Activated T-cell treated with anti-CD3 and anti-CD28 coated beads for 48 hours (primary cell): Measurements from ENCODE around the gene EXOSC10.

Source experiments
- DNase-seq: peaks from one replicate; pipeline ENCODE4 v3.0.0-alpha.2; 2020; ENCODE audit warnings: low read depth

The EXOSC10 gene

DNA sequence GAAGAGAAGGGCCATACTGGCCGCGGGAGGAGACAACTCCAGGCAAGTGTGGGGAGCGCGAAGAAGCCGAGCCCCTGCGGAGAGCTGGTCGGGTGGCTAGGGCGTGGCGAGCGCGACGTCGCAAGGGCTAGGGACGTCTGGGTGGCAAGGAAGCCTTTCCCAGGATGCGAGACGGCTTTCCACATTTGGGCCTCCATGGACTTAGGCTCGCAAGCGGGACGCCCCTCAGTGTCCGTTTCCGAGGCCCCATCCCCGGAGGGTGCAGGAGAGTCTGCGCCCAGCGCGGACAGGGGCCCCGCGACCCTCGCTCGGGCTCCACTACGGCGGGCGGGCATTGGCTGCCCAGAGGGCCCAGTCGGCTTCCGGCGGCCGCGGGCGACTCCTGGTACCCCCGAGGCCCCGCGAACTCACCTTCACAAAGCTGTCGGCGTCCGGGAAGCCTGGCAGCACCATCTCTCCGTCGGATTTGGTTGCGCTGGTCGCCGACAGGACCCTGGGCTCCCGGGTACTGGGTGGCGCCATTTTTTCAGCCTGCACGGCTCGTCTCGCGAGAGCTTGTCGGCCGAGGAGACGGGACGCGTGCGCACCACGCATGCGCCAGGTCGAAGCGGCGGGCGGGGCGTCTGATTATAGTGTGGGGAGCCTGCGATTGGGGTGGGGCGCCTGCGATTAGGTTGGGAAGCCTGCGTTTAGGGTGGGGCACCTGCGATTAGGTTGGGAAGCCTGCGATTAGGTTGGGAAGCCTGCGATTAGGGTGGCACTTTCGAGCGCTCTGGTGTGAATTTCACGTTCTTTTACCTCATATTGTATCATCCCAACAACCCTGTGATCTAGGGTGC, at the start of gene EXOSC10:
TSS of gene EXOSC10 (minus strand) at position 560 of the 839 bp plus-strand sequence. CDS start at position 522, 38 bp downstream.
- DNase-seq, result peak; percentile 95

DNA sequence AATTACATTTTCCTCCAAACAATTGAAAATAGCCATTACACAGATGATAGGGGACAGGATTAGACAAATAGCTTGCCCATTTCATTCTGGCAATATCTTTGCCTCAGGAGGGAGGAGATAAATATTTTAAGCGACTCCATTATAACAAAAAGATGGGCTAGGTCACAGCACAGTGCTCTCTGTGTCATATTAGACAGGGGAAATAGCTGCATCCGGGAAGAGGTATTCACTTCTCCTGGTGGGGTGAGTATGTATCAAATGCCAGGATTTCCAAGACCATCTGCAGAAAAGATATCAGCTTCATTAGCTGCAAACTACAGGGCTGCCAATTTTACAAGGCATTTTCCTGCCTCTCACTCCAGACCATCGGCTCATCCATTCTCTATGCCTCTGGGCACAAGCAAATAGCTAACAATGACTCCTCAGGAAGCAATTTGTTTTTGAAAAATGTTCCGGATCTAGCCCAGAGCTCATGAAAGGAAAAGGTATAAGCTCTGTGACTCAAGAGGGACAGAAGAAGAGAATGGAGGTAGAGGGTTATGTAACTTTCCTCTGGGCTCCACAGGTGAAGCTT, 47.6 kb upstream of the EXOSC10 start:
- DNase-seq, result no peak

DNA sequence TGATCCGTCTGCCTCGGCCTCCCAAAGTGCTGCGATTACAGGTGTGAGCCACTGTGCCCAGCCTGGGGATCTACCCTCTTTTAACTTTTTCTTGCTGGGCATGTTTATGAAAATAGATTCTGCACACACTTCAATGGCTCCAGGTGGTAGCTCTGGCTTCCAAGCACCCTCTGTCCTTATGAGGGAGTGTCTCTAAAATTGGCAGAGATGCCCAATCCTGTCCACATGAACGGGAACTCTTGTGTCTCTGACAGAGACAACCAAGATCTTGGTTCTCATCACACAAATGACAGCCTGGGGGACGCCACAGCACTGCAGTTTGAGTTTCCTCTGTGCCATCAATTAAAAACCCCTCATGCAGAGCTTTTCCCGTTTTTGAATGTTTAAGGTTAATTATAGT, 46.1 kb upstream of the EXOSC10 start:
- DNase-seq, result no peak

DNA sequence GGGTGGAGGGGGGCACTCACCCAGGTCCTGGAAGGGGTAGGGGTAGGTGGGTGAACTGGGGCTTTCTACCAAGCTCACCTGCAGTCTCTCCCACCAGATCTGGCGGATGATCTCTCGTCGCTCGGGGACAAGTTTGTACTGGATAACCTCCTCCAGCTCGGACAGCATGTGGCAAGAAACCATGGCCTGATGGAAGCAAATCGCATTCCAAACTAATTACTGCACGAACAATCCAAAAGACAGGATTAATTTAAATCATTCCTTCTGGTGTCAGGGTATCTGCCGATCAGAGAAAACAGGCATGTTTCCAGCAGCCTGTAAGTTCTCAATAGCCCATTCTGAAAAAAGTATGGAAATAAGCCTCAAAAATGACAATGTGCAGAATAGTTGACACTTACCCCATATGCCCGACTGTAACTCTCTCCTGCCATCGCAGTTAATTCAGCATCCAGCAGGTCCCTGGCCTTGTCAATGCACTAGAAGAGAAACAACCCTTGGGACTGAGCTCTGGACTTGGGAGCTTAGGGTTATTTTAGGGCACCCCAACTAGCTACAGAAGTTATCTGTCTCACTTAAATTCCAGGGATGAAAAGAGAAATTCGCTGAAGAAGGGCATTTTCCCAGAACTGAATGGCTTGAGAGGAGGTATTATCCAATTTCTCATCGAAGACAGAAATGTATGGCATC, 45.0 kb upstream of the EXOSC10 start:
- DNase-seq, result no peak

DNA sequence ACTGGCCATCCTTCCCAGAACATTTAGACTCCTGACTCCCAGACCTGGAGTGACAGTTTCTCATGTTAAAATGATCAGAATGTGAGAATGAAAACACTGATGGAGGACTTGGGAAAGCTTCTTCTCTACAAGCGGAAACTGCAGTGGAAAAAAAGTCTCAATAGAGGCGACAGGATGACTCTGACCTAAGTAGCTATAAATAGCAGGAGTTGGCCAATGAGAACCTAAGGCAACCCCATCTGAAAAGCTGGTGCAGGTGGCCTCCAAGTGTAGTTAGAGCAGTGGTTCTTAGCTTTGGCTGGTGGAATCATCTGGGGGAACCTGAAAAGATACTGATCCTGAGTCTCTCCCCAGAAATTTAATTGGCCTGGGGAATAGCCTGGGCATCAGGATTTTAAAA, 44.2 kb upstream of the EXOSC10 start:
- no peak for DNase-seq

DNA sequence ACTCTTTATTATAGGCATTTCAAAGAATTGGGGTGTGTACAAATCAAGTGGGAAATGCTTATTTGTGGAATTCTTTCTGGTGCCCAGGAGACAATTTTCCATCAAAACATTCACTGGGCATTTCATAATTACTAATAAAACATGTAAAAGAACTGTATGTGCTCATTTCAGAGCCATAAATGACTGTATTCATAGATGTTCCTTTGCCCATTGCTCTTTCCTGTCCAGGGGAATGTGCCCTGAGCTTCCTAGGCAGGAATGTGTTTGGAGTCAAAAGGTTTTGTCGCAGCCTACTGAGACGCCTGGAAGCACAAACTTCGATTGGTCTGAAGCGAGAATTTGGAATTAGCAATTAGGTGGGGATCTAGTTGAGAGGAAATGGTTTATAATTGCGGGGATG, 43.7 kb upstream of the EXOSC10 start:
- no peak for DNase-seq

DNA sequence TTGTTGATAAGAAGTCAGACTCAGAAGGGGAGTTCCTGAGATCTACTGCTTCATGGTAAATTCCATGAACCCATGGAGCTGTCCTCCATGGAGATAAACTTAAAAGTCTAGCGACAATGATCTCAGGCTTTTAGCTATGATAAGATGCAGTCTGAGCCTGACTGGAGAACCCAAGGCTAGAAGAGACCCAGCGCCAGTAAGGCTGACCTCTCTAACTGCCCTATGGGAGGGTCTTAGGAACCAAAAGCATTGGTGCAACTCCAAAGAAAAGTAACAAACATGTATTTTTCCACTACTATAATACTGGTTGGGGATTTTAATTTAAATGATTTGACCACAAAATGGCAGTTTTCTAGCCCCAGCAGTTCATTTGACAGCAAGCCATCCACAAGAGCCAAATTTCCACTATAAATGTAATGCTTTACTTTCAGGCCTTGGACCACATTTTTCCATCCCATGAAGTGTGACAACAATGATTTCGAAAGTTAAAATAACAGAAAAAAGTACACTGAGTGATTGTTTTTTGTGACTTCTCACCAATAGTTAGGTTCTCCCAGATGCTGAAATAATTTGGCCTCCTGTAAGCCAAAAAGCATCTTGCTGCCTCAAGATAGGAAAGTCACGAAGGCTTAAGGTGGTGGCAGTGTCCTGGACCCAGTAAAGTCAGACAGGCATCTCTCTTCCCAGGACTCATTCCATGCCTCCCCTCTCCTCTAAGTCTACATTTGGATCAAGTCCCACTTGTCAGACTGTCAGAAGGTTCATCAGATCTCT, 43.1 kb upstream of the EXOSC10 start:
- DNase-seq, result no peak

DNA sequence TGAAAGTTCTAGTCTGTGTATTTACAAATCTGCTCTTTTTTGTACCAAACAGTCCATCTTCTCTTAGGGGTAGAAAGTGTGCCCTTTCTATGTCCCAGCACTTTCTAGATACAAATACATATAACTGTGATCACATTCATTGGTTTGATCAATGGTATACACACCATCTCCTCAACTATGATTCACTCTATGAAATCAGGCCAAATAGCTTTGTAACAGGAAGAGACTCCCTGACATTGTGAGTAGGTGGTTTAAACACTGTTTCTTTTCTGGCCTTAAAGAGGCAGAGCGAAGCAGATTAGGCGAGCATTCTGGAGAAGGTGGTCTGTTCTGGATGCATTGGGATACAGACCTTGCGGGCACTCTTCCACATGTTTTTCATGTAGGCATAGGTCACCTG, 39.3 kb upstream of the EXOSC10 start:
- DNase-seq, result no peak

DNA sequence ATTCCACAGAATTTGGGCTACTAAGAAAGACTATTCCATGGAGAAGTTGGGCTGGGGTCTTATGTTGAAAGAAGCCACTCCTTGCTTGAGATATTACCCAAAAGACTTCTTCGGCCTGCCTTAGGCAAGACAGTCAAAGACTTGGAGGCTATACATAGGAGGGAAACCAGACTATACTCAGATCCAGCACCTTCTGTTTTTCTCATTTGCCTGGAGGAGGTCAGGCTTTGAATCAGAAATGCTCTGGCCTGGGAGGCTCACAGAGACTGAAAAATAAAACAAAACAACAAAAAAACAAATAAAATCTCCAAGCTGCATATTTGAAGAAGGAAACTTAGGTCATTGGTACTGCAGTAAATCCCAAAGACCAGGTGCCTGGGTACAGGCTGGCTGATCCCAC, 38.4 kb upstream of the EXOSC10 start:
- DNase-seq, result no peak

DNA sequence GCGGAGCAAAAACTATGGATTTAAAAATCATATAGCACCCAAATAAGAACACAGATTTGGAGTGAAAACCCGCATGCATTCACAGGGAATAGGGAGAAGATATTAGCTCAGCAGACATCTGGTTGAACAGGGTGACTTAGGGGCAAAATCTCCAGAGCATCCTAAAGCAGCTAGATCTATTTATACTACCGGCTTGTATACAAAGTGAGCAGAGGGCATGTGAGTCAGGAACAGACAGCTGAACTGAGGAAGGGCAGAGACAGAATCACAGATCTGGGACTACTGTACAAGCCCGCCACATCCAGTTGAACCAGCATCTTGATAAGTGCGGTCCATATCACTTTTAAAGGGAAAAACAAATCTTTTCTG, 35.2 kb upstream of the EXOSC10 start:
- no peak for DNase-seq

DNA sequence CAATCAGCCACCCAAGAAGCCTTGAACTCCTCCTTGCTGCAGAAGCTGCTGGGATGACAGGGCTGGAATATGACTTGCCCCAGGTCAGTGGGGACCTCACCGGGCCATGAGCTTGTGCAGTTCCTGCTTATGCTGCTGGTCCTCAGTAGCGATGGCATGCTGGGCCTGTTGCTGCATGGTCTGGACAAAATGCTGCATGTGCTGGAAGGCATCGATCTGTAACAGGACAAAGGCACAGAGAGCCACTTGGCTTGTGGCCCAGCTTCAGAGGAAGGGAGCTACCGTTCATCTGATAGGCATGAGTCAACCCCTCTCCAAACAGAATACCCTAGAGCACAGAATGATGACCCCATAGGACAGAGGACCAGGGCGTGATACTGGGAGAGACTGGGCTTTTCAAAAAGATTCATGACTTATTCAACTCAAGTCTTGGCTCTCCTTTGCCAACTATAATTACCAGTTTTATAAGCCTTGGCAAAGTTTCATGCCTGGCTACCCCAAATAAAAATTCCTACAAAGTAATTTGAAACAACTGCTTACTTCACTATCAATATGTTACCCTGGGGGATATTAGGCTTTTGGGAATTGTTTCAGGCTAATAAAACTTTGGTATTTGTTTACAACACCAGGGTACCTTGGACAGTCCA, 34.7 kb upstream of the EXOSC10 start:
- no peak for DNase-seq

DNA sequence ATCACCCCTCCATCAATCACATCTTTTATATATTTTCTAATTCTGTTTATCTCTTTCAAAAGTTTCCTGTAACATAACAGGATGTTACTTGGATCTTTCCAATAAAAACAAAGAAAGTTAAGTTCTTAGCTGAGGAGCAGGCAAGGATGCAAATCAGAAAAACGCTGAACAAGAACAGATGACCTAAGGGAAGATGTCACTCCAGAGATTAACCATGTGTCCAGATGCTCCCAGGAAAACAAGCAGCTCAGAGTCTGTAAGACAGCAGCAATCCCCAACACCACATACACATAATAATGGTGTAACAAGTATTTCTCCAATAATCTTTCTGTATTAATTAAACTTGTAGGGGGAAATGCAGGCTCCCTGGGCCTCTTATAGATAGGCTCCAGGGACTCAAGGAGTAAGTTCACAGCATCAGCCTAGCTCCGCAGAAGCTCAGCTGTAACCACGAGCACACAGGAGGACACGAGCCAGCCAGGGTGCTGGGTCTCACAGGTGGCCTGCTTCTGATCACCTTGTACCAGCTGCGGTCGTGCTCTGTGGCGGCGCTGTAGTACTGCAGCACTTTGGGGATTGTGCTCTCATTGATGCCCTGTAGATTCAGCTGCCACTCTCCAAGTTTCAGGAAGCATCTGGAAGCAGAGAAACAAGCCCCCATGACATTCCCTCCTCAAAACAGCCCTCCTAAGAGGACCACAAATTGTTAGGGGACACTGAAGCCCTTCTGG, 33.1 kb upstream of the EXOSC10 start:
- DNase-seq, result no peak

DNA sequence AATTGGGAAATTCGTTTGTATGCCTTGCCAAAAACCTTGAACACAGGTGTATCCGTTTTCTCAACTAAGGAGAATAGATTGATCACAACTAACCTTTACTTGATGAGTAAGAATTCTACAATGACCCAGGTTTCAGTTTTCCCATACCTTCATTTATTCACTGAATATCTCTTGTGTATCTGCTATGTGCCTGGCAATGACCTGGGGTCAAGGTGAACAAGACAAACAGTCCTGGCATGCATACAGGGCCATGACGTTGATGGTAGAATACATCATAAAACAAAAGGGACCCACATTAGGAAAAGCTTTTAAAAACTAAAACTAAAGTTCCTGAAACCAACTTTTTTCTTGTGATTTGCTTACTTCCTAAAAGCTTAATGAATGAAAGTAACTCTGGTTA, 32.1 kb upstream of the EXOSC10 start:
- no peak for DNase-seq

DNA sequence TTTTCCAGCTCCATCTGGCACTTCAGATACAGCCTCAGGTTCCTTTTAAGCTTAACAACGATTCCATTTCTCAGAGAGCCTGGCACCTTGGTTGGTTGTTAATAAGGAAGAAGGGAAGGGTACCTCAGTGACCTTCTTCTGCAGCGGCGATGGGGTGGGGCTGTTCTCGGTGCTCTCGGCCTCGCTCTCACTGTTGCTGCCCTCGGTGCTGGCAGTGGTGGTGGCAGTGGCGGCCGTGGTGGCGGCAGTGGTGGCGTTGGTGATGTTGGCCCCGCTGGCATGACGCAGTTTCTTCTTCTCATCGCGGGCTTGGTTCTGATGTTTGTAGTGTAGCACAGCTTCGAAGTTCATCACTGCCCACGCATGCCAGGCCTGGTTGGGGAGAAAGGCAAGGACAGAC, 30.7 kb upstream of the EXOSC10 start:
- DNase-seq, result no peak

DNA sequence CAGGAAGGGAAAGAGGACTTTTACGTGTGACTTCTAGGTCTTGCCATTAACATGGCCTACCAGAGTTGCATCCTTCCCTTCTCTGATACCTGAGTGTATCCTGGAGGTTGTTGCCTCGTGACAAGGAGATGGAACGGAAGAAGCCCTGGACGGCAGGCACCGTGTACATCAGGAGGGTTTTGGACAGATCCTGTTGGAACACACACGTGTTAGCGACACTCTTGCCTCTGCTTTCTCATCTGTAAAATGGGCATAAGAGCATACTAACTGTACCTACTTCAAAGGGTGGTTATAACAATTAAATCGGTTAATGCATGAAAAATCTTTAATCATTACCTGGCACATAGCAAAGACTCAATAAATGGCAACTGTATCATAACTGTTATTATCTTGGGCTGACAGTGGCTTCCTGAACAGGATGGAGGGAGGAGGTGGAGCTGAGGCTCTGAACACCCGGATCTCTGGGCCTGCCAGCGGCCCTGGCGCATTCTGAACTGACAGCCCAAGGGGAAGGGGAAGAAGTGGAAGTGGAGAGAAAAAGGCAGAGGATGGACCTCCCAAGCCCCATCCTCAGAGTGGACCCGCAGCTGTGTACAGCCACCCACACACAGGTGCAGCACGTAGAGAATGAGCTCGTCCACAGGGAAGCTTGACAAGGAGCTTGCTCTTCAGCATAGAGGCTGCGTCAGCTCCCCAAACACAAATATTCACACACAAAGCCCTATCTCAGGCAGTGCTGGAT, 30.2 kb upstream of the EXOSC10 start:
- no peak for DNase-seq

DNA sequence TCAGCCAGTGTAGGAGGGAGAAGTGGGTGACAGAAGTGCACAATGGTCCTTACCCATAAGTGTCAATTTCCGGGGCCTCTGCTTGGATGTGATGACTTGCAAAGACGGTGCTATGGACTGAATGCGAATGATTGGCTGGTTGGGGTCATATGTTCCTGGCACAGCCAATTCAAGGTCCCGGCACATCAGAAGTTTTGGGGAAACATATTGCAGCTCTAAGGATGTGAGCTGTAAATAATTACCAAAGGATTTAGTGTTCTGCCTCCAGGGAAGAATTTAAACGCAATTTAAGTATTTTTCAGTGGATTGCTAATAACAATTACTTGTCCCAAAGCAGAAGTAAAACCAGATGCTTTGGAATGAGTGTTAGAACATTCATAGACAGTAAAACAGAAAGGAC, 26.9 kb upstream of the EXOSC10 start:
- no peak for DNase-seq

DNA sequence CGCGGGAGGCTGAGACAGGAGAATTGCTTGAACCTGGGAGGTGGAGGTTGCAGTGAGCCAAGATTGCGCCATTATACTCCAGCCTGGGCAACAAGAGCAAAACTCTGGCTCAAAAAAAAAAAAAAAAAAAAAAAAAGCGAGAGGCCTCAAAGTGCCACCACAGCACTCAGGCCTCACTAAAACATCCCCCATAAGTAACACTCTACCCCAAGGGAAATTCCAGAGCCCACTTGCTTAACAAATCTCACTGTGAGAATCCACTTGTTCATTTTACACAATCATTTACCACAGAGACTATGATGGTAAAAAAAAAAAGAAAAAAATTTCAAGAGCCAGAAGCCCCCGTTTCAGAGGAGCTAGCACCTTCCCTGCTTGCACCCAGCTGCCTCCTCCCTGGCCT, 26.3 kb upstream of the EXOSC10 start:
- no peak for DNase-seq

DNA sequence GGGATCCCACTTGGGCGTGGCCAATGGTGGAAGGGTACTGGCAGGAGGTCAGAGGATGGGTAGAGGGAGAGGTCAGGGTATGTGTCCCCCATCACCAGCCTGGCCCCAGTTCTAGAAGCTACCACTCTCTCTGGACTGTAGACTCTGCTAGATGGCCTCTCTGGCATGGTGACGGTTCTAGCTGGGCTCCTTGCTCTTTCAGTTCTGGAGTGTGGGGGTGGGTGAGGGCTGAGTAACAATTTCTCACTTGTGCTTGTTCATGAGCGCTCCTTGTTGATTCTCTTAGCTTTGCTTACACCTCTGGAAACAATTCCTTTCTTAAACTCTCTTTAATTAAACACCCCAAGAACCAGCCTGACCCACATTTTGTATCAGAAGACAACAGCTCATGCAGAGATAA, 25.3 kb upstream of the EXOSC10 start:
- DNase-seq, result no peak

DNA sequence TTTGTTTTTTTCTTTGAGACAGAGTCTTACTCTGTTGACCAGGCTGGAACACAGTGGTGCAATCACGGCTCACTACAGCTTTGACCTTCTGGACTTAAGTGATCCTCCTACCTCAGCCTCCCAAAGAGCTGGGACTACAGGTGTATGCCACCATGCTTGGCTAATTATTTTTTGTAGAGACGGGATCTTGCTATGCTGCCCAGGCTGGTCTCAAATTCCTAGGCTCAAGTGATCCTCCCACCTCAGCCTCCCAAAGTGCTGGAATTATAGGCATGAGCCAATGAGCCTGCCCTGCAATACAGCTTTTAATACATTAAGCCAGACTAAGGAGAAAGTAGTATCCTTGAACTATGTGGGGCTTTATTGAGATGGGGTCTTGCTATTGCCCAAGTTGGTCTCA, 16.6 kb upstream of the EXOSC10 start:
- DNase-seq, result no peak

DNA sequence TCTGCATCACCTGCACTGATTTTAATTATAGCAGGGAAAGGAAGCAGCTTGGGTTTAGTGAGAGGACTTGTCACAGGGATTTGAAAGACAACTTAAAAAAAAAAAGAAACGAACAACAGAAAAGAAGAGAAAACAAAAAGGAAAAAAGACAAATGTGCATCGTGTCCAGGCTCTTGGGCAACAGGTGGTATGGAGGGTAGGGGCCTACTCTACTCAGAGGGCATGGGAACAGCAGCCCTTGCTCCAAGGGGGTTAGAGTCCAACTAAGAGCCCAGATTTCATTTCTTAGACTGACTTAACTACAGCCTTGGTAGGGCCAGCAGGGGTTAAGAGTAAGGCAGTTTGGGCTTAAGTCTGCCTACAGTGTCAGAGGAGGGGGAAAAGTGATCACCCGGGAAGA, 15.3 kb upstream of the EXOSC10 start:
- DNase-seq, result no peak
